Measurements from ENCODE around the gene ADAM17.
"Not testable (repeated sequence)": the region's sequence is repeated elsewhere in the genome, so short reads cannot be mapped to it uniquely, and the experiment has no call there.

The ADAM17 gene

GRCh38 chr2:9586465-9586864, 30.8 kb upstream of the ADAM17 start:
- peaks cover 5% of the 10 kb centered on the region for H3K36me3 ChIP-seq (ENCODE audit: control insufficient read depth, insufficient read depth, low read length)
- H3K4me3 ChIP-seq (replicated peaks; ENCODE audit: low read depth, low read length) = no peak overlapping the region
- TF ChIP-seq CTCF (IDR thresholded peaks at IDR 0.05; ENCODE audit: insufficient read depth, low read length, poor library complexity, severe bottlenecking) = no peak
- no peak for DNase-seq (ENCODE audit: extremely low read depth, insufficient read length)
- H3K27me3 ChIP-seq (replicated peaks; ENCODE audit: control insufficient read depth, insufficient read depth, low read length) = no peaks in the 10 kb centered on the region

- DNase-seq (ENCODE audit: extremely low read depth, insufficient read length) = no peak
- Histone ChIP-seq H3K4me3 (replicated peaks; ENCODE audit: low read depth, low read length) (no peak overlapping the region), H3K27me3 (replicated peaks; ENCODE audit: control insufficient read depth, insufficient read depth, low read length) (no peaks in the 10 kb centered on the region), H3K36me3 (ENCODE audit: control insufficient read depth, insufficient read depth, low read length) (peaks cover 5% of the 10 kb centered on the region)
- TF ChIP-seq CTCF (IDR thresholded peaks at IDR 0.05; ENCODE audit: insufficient read depth, low read length, poor library complexity, severe bottlenecking) = no peak
Observed at GRCh38 chr2:9585486-9585885, 29.9 kb upstream of the ADAM17 start.

- H3K4me3 ChIP-seq (replicated peaks; ENCODE audit: low read depth, low read length); H3K27me3 ChIP-seq (replicated peaks; ENCODE audit: control insufficient read depth, insufficient read depth, low read length); DNase-seq (ENCODE audit: extremely low read depth, insufficient read length); H3K36me3 ChIP-seq (ENCODE audit: control insufficient read depth, insufficient read depth, low read length): not testable (repeated sequence)
Observed at GRCh38 chr2:9584902-9585301, 29.3 kb upstream of the ADAM17 start.

- H3K4me3 ChIP-seq (replicated peaks; ENCODE audit: low read depth, low read length) = no peak overlapping the region
- peaks cover under 1% of the 10 kb centered on the region; the same call in 1 of the 2 replicates for H3K36me3 ChIP-seq (ENCODE audit: control insufficient read depth, insufficient read depth, low read length)
- TF ChIP-seq CTCF (IDR thresholded peaks at IDR 0.05; ENCODE audit: insufficient read depth, low read length, poor library complexity, severe bottlenecking) = no peak
- no peaks in the 10 kb centered on the region for H3K27me3 ChIP-seq (replicated peaks; ENCODE audit: control insufficient read depth, insufficient read depth, low read length)
- DNase-seq (ENCODE audit: extremely low read depth, insufficient read length) = no peak
Observed at GRCh38 chr2:9582624-9583023, 27.0 kb upstream of the ADAM17 start.

- Histone ChIP-seq H3K4me3 (replicated peaks; ENCODE audit: low read depth, low read length) (no peak overlapping the region), H3K36me3 (ENCODE audit: control insufficient read depth, insufficient read depth, low read length) (no peaks in the 10 kb centered on the region), H3K27me3 (replicated peaks; ENCODE audit: control insufficient read depth, insufficient read depth, low read length) (no peaks in the 10 kb centered on the region)
- TF ChIP-seq CTCF (IDR thresholded peaks at IDR 0.05; ENCODE audit: insufficient read depth, low read length, poor library complexity, severe bottlenecking) = no peak
- DNase-seq (ENCODE audit: extremely low read depth, insufficient read length) = no peak
Observed at GRCh38 chr2:9578467-9579235, 23.0 kb upstream of the ADAM17 start.

GRCh38 chr2:9574331-9574730, 18.7 kb upstream of the ADAM17 start:
- Histone ChIP-seq H3K36me3 (ENCODE audit: control insufficient read depth, insufficient read depth, low read length) (no peaks in the 10 kb centered on the region), H3K4me3 (replicated peaks; ENCODE audit: low read depth, low read length) (no peak overlapping the region), H3K27me3 (replicated peaks; ENCODE audit: control insufficient read depth, insufficient read depth, low read length) (no peaks in the 10 kb centered on the region)
- no peak for TF ChIP-seq CTCF (IDR thresholded peaks at IDR 0.05; ENCODE audit: insufficient read depth, low read length, poor library complexity, severe bottlenecking)
- DNase-seq (ENCODE audit: extremely low read depth, insufficient read length) = no peak

Measured in GM06990 (cell line).